HG03442 (cell line): ENCODE measurements around the gene LRRC32.

Experiments used
- ATAC-seq: cut with Tn5 transposase; IDR thresholded peaks from one replicate; pipeline ENCODE4 v1.9.1; 2021; ENCODE audit warnings: mild to moderate bottlenecking, moderate library complexity; ENCODE audit not compliant: unreplicated experiment

LRRC32 gene

DNA sequence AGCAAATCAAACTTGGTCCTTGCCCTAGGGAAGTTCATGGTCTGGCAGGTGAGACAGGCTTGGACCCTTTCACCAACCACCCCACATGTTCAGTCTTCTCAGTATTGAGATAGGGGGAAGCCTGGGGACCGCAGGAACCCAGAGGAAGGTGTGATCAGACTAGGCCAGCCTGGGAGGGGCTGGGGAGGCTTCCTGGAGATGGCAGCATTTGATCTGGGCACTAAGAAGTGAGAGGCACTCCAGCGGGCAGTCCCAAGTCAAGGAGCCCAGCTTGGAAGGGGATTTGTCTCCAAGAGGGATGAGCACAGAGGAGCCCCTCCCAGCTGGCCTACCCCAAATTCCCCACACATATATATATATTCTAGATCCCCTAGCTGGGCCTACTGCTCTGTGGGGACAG is 5.4 kb downstream of the LRRC32 start:
- no peak for ATAC-seq

DNA sequence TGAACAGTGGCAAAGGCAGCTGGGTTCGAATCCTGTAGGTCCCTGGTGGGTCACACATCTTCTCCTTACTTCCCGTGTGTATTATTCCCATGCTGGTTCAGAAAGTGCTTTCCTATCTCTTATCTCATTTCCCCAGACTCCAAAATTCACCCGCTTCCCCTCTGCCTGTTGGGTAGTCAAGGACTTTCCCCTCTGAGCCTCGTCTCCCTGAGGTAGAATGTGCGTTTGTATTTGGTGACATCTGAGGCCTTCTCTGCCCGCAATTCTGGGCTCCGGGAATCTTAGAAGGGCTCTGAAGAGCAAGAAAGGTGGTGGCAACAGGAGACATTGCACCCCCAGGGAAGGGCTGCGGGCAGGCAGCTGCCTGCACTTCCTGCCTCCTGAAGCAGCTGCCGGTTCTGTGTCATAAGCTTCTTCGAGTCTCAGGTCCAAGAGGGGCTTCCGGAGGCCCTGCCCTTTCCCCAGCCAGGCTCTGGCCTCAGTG is 5.9 kb downstream of the LRRC32 start:
- no peak for ATAC-seq

DNA sequence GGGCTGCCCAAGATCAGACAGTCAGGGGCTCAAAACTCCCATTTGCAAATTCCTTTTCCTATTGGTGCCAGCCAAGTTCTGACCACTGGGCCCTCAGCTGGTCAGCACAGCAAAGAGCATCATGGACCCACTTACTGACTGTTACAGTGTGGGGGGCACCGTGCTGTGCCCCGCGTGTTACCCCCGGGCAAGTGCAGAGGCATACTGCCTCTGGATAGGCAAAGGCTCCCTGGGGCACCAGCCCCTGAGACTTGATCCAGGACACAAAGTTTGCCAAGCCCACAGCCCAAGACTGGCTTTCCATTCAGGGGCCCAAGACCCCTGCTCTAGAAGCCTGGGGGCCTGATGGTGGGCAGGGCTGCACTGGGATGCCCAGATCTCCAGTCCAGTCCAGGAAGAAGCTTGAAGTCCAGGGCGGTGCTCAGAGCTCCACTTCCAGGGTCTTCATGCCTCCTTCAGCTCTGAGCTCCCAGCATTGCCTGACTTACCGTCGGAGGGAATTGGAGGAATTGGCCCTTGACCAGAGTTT is 6.6 kb downstream of the LRRC32 start:
- ATAC-seq: no peak

GRCh38 chr11:76663486-76663810 is 7.1 kb downstream of the LRRC32 start:
- no peak for ATAC-seq

GRCh38 chr11:76662656-76663485 is 7.7 kb downstream of the LRRC32 start:
- no peak for ATAC-seq

- no peak for ATAC-seq
Observed at GRCh38 chr11:76661834-76662434, 8.6 kb downstream of the LRRC32 start.

DNA sequence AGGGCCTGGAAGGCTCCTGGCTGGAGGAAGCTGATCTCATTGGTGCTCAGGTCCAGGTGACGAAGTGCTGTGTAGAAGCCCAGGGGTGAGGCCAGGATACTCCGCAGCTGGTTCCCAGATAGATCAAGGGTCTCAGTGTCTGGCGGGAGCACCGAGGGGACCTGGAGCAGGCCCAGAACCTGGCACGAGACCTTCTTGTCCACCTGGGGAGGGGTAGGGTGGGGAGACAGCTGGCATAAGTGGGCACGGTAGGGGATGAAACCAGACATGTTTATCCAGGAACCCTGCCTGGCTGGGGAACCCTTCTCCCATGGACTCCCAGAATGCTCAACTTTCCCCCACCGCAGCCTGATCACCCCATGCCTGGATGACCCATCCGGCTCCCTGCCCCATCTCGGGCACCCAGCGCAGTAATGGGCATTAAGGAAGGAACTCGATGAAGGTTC is 9.2 kb downstream of the LRRC32 start:
- no peak for ATAC-seq

- ATAC-seq: no peak
Observed at GRCh38 chr11:76660533-76661305, 9.8 kb downstream of the LRRC32 start.

DNA sequence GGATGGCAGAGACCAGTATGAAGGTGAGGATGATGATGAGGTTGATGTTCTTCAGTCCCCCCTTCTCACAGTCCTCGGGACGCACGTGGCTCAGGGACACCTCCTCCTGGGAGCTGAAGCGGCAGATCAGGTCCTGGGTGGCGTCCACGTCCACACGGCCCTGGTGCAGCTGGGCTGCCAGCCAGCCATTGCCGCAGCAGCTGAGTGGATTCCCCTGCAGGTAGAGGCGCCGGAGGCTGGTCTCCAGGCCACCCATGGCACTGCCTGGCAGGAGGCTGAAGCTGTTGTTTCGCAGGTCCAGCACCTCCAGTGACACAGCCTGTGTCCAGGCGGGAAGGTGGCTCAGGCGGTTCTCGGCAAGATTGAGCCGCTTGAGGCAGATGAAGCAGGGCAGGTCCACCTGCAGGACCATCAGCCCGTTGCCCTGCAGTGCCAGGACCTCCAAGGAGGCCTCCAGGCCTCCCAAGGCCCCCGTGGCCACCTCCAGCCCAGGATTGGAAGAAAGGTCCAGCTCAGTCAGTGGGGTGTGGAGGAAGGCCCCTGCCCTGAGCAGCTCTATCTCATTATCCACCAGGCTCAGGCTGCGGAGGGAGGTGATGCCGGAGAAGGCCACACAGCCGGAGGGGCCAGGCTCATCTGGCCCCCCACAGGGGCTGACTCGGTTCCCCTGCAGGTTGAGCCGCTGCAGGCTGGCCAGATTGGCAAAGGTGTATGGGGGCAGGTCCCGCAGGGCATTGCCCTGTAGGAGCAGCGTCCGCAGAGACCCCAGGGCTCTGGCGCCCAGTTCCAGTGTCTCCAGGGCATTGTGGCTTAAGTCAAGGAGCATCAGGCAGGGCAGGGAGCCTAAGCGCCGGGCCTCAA is 10.6 kb downstream of the LRRC32 start:
- no peak for ATAC-seq

DNA sequence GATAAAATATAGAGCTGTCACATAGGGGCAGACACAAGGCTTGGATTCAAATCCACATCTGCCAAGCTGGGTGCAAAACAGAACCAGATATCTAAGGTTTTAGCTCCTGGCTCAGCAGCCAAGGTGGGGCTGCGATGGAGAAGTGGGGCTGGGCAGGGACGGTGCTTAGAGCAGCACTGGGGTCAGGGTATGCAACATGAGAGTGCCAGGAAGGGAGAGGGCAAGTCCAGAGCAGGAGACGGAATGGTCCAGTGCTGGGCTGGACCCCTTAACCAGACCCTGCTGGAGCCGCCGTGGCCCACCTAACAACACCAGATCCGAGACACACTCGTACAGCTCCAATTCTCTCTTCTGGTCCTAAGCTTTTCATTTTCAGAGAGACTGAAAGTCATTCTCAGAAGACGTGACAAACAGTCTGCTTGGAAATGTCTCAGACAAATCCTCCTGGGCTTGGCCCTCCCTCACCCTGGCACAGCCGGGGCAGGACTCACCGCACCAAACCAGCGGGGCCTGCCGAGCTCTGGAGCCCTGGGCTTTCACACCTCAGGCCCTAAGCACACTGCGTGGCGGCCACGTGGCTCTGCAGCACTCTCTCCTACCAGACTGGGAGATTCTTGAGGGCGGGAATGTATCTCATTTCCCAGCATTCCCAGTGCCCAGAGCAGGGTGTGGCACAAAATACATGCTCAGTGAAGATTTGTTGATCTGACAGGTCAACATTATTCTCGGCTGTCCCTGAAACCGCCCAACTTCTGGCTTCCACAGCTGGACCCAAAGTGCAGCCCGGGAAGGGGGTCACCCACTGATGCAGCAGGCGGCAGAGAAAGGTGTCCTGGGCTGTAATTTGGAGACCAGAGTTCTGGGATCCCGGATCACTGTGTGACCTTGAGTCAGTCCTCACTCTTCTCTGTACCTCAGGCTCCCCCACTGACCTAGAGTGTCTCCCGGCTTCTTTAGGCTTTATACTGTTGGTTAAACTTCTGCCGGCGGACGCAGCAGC is 11.6 kb downstream of the LRRC32 start:
- ATAC-seq: no peak

DNA sequence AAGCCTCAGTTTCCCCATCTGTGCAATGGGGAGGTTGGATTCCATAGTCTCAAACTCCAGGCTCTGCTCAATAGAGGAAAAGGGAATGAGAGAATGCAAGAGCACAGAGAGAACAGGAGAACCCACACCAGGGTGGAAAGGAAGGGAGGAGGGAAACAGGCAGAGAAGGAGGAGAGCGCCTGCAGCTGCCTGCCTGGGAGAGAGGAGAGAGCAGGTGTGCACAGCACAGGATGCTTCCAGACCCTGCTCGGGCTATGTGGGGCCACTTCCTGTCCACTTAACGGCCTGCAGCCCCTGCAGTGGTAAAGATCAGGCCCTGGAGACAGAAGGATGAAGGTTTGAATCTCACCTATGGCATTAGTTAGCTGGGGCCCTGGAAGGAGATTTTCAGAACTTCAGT is 12.3 kb downstream of the LRRC32 start:
- ATAC-seq: no peak

DNA sequence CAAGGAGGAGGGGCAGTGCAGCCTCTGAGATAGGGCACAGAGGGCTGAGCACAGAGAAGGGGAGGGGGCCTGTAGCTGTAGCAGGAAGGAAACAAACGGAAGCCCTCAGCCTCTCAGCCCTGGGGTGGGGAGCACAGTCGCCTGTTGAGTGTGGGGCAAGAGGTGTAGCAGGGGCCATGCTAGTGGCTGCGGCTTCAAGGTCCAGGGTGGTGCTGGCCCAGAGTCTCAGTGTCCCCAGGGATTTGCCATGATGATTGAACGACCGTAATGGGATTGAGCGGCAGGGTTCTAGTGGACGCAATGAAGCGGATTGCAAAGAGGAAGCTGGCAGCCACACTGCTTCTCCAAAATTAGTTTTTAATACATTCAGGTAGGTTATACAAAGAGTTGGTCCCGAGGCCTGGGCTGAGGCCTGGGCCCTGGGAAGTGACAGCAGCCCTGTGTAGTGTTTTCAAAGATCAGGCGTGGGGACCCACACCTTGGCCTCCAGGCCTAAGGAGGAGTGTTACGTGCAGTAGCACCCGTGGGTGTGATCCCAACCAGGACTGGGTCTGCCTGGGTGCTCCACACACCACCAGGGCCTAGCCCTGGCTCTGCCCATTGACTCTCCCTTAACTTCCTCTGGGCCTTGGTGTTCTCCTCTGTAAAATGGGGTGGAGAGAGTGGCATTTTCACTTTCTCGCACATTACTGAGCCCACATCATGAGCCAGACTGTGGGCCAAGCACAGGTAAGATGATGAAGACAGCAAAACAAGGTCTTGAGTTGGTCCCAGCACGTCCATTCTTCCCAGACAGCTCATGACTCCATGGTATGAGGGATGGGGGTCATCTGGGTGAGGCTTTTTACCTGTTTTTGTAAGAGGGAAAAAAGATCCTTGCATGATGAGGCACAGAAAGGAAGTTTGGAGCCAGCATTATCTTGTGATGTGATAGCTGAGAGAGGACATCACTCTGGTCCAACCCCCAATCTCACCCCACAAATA is 13.1 kb downstream of the LRRC32 start:
- no peak for ATAC-seq

DNA sequence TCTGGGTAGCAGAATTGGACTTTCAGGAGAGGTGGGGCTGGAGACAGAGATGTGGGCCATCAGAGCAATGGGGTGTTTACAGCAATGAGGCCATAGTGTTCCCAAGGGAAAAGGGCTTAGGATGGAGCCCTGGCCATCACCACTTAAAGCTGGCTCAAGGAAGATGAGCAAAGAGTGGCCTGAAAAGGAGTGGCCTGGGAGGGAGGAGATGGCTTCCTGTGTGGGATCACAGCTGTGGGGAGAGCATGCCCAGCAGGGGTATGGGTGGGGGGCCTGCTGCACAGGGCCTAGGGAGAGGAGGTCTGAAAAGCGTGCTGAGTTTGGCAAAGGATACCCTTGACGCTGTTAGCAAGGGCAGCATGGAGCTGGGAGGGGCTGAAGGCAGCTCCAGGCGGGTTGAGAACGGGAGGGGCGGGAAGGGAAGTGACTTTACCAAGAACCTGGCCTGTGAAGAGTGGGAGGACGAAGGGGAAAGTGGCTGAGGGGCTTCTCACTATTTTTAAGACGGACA is 13.9 kb downstream of the LRRC32 start:
- no peak for ATAC-seq

DNA sequence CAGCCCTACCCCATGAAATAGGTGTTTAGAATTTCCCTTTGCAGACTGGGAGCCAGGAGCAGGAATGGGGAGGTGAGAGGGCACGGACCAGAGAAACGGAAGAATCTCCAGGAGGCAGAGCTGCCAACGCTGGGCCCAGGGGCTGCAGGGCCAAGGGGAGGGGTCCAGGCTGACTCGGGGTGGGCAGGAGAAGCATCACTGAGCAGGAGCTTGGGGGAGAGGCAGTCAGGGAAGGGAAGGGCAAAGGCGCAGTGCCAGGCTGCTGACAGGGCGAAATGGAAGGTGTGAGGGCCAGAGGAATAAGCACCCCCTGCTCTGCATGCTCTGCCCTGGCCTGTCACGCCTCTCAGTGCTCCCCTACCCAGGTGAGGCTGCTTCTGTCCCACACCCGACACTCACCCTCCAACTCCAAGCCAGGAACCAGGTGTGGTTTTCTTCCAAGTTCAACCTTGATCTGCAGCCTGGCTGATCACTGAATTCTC is 14.5 kb downstream of the LRRC32 start:
- no peak for ATAC-seq

GRCh38 chr11:76655501-76656049 is 15.0 kb downstream of the LRRC32 start:
- no peak for ATAC-seq

DNA sequence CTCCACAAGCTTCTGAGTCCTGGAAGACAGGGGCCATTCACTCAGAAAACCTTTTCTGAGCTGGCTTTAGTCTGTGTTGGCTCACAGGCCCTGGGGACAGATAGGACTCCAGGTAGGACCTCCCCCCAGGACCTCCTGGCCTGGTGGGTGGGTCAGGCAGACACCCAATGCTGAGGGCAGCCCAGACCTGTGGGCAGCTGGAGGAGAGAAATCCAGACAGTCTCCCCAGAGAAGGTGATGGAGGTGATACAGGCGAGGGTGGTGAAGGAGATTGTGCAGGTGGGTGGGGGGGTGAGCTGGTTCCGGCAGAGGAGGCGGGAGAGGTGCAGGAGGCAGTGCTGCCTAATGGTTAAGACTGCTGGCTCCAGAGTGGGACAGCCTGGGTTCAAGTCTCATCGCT is 15.6 kb downstream of the LRRC32 start:
- no peak for ATAC-seq

DNA sequence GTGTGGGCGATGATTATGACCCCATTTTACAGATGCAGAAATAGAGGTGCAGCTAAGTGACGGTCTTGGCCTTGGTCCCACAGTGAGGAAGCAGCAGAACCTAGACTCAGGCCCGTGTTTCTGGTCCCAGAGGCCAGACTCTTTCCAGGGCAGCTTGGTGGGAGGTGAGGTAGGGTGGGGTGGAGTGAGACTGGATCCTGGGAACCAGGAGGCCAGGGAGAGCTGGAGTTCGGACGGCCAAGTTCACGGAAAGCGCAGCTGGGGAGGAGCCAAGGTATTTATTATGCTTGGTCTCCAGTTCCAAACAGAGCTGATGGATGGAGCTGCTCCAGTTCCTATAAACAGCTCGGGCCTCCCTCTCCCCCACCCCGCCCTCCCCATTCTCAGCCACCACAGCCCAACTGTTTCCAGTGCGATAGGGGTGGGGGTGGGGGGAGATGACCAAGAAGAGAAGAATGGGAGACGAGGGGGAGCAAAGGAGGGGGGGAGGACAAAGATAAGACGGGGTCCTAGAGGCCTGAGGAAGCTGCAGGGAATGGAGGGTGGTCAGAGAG is 16.2 kb downstream of the LRRC32 start:
- ATAC-seq: no peak
